IPS-18c (cell line): ENCODE results near the gene SLC2A5.
"Not testable (repeated sequence)": the region's sequence is repeated elsewhere in the genome, so short reads cannot be mapped to it uniquely, and the experiment has no call there.

ENCODE experiments used
- H3K4me3 ChIP-seq: 2 replicates; pipeline ENCODE4 v1.7.0; 2013; ENCODE audit warnings: low read depth, mild to moderate bottlenecking, low read length, moderate library complexity; ENCODE audit not compliant: insufficient read depth
- H3K9me3 ChIP-seq: one replicate; pipeline ENCODE4 v1.6.1; 2013; ENCODE audit warnings: mild to moderate bottlenecking, low read length, moderate library complexity; ENCODE audit not compliant: control insufficient read depth, insufficient read depth

SLC2A5 gene

GRCh38 chr1:9028921-9029705, 40.3 kb downstream of the SLC2A5 start:
- H3K9me3 ChIP-seq: peaks cover 7% of the 10 kb centered on the region
- H3K4me3 ChIP-seq: no peak overlapping the region

DNA sequence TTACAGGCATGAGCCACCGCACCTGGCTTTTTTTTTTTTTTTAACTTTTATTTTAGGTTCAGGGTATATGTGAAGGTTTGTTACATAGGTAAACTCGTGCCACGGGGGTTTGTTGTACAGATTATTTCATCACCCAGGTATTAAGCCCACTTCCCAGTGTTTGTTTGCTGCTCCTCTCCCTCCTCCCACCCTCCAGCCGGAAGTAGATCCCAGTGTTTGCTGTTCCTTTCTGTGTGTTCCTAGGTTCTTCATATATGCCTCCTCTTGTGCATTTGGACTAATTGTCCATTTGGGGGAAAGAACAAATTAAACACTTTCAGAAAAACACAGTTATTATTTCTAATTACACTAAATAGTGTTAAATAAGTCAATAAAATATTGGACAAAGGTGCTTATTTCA, 42.1 kb downstream of the SLC2A5 start:
- Histone ChIP-seq H3K4me3 (no peak overlapping the region), H3K9me3 (peaks cover 7% of the 10 kb centered on the region)

GRCh38 chr1:9025449-9025848, 44.0 kb downstream of the SLC2A5 start:
- H3K9me3 ChIP-seq: no peaks in the 10 kb centered on the region
- no peak overlapping the region for H3K4me3 ChIP-seq

DNA sequence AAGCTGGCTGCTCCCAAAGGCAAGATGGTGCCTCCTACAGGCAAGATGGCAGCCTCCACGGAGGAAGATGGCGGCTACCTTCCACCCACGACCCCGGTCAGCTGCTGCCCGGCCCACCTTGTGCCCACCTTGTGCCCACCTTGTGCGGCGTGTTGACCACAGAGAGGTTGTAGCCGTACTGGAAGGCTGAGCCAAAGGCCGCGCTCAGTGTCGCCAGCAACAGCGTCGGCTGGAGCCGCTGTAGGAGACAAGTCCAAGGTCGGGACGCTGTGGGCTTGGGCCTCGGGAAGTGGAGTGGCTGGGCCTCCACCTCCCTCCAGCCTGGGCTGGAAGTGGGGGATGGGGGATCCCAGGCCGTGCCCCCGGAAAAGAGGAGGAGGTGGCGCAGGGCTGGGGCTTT, 44.6 kb downstream of the SLC2A5 start:
- Histone ChIP-seq H3K9me3 (no peaks in the 10 kb centered on the region), H3K4me3 (no peak overlapping the region)

DNA sequence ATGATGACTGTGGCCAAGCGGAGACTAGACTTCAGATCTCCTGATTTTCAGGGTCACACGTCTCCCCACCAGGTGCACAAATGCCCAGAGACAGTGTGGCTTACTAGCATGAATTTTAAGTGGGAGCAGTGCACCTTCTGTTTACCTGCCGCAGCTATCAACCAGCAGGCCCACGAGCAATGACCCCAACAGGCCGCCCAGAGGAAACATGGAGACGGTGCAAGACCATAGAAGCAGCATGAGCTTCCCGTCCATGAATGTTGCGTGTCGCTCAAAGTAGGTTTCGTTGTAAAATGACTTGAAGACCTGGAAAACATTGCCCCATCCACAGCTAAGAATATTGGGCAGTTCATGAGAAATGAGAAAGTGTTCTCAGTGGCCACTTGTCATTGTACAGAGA, 46.7 kb downstream of the SLC2A5 start:
- H3K9me3 ChIP-seq: no peaks in the 10 kb centered on the region
- no peak overlapping the region for H3K4me3 ChIP-seq

DNA sequence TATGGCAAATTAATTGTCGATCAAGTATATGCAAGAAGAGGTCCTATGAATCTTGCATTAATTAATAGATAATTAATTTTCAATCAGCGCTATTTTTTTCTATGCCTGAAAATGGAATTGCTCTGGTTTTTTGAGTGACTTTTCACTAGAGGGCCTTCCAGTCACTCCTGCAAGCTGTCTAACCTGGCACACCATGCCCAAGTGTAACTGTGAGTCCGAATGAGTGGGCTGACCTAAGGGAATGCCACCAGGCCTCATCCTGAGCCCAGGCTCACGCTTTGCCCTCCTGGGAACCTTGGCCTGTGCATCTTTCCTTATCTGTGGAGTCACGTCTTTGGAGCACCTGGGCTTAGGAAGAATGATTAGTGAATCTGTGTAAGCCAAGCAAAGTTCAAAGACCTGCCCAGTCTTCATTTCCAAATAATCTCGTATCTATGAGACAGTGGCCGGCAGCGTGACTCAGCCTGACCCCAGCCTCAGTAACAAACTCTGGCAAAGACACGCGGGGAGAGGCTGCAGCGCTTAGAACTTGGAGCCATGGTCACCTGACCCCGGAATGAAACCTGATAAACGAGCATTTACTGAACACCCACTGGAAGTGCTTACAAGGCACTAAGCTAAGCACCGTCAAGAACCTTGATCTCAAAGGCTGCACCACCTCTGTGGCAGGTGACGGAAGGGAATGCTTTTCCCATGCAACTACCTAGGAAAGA, 47.3 kb downstream of the SLC2A5 start:
- H3K4me3 ChIP-seq, H3K9me3 ChIP-seq: not testable (repeated sequence)

DNA sequence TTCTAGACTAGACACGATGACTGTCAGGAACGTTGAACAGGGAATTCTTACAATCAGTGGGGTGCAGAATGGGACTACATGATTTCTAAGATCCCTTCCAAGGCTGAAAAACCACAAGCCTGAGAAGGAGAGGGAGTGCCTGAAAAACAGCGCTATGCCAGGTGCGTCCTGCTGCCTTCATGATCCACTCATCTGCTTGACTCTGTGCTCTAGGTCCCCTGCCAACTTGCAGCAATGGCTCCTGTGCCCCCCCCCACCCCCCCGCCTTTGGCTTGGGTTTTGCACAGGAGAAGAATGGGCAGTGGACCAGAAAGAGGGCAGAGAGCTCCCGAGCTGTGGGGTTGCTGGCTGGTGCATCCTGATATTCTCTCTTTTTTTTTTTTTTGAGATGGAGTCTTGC, 49.1 kb downstream of the SLC2A5 start:
- Histone ChIP-seq H3K4me3 (no peak overlapping the region), H3K9me3 (no peaks in the 10 kb centered on the region)

GRCh38 chr1:9019896-9020295, 49.5 kb downstream of the SLC2A5 start:
- H3K9me3 ChIP-seq: no peaks in the 10 kb centered on the region
- H3K4me3 ChIP-seq: no peak overlapping the region

DNA sequence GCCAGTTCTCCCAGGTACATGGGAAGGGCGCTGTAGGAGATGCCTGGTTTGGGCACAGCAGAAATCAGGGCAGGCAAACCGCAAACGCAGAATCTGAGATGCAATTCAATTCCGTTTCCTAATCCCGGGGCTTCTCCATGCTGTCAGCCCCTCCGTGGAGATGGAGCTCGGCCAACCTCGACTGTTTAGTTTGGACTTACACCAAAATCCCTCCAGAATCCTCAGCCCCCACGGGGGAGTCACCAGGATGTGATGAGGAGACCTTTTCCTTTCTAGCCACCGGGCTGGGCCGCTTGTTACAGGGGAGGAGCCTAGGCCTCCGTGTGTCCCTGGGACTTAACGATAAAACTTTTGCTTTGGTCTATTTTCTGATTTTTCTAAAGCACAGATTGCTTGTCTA, 51.1 kb downstream of the SLC2A5 start:
- H3K4me3 ChIP-seq: no peak overlapping the region
- no peaks in the 10 kb centered on the region for H3K9me3 ChIP-seq

DNA sequence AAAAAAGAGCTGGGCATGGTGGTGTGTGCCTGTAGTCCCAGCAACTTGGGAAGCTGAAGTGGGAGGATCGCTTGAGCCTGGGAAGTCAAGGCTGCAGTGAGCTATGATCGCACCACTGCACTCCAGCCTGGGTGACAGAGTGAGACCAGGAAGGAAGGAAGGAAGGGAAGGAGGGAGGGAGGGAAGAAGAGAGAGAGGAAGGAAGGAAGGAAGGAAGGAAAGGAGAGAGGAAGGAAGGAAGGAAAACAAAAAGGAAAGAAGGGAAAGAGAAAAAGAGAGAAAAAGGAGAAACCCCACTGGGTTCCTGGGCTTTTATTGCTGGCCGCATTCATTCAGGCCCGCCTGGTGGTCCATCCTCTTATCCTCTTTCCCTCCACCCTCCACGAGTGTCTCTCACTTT, 53.0 kb downstream of the SLC2A5 start:
- H3K9me3 ChIP-seq: no peaks in the 10 kb centered on the region
- H3K4me3 ChIP-seq: no peak overlapping the region

DNA sequence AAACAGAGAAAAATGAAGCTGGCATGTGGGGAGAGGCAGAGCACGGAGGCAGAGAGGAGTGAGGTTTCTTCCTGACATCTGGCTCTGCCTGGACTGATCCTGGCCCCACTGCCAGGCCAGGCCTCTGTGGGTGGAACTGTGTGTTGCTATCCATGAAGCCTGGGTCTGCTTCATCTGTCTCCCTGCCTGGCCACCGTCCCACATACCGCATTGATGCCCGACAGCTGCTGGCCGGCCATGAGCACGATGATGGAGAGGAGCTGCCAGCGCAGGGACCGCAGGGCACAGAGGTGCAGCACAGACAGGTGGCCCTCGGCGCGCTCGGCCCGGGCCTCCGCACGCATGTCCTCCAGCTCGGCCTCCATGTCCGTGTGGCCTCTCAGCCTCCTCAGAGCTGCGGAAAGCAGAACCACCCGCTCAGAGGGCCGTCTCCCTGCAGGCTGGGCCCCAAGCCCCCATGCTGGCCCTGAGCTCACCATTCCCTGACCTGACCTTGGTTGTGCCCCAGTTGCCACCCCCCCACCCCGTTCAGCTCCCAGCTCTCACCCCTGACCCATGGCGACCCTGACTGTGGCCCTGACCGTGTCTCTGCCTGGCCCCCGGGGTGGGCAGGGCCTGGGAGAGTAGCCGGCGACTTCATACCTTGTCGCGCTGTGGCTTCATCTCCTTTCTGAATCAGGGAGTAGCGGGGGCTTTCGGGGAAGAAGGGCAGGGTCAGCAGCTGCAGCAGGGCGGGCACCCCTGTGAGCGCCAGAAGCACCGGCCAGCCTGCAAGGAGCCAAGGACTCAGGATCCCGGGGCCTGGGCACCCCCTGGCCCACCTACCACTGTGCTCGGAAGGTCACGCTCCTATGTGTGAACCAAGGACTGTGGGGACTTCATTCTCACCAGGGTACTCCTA, 54.7 kb downstream of the SLC2A5 start:
- H3K9me3 ChIP-seq: no peaks in the 10 kb centered on the region
- H3K4me3 ChIP-seq: no peak overlapping the region

- no peaks in the 10 kb centered on the region for H3K9me3 ChIP-seq
- H3K4me3 ChIP-seq: no peak overlapping the region
Measured at GRCh38 chr1:9013819-9014218, 55.6 kb downstream of the SLC2A5 start.

GRCh38 chr1:9010781-9011323, 58.6 kb downstream of the SLC2A5 start:
- Histone ChIP-seq H3K9me3 (no peaks in the 10 kb centered on the region), H3K4me3 (no peak overlapping the region)

DNA sequence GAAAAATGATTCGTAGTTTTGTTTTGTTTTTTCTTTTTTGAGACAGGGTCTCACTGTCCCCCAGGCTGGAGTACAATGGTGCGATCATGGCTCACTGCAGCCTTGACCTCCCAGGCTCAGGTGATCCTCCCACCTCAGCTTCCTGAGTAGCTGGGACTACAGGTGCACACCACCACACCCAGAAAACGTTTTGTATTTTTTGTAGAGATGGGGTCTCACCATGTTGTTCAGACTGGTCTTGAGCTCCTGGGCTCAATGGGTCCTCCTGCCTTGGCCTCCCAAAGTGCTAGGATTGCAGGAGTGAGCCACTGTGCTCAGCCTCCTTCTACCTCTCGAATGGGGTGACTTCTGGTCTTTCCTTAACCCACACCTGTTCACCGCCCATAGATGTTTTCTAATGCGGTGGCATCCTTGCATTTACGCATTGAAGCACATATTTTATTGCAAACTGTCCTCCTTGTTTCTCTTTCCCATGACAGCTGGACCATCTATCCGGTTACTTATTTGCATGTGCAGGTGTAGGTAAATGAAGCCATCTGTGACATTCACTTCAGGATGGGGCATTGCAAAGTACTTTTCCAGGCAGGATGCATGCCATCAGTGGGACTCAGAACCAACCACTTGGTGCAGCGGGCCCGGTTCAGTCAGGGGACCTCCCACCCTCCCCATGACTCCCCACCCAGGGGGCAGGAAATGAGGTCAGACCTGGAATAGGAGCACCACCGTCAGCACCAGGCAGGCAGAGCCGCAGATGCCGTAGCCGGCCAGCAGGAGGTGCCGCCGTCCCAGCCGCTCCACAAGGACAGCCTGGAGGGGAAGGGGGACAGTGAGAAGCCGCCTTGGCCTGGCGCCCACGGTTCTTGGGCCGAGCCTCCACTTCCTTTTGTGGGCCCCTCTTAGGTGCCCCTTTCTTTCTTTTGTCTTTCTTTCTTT, 59.7 kb downstream of the SLC2A5 start:
- Histone ChIP-seq H3K4me3 (no peak overlapping the region), H3K9me3 (no peaks in the 10 kb centered on the region)

- H3K4me3 ChIP-seq: no peak overlapping the region
- H3K9me3 ChIP-seq: no peaks in the 10 kb centered on the region
Measured at GRCh38 chr1:9008236-9008635, 61.2 kb downstream of the SLC2A5 start.

- Histone ChIP-seq H3K4me3 (no peak overlapping the region), H3K9me3 (no peaks in the 10 kb centered on the region)
Measured at GRCh38 chr1:9006956-9007615, 62.3 kb downstream of the SLC2A5 start.
